GM12878 (cell line): ENCODE data around the gene CLBA1.

Experiments used
- ATF2 ChIP-seq: IDR thresholded peaks from 2 replicates; pipeline ENCODE4 v1.6.1; 2012; ENCODE audit warnings: low read length, inconsistent platforms
- CBFB ChIP-seq: IDR thresholded peaks from 2 replicates; pipeline ENCODE4 v1.6.1; 2016; ENCODE audit warnings: antibody characterized with exemption, low read depth
- CTCF ChIP-seq, 3 experiments: IDR thresholded peaks in 2 of 3; conservative IDR thresholded peaks in 1 of 3; 2 replicates each; pipeline ENCODE4 v1.5.1; 2011; ENCODE audit warnings: low read depth in 3 of 3, low read length in 3 of 3, mild to moderate bottlenecking in 3 of 3, control low read depth in 2 of 3, moderate library complexity in 2 of 3, inconsistent platforms in 1 of 3, mixed read lengths in 1 of 3; ENCODE audit not compliant: control insufficient read depth in 2 of 3, insufficient read depth in 1 of 3; ENCODE audit errors: extremely low read depth in 1 of 3
- PML ChIP-seq: IDR thresholded peaks from 2 replicates; pipeline ENCODE4 v1.6.1; 2012; ENCODE audit warnings: low read length, inconsistent platforms
- RUNX3 ChIP-seq: IDR thresholded peaks from 2 replicates; pipeline ENCODE4 v1.6.1; 2012; ENCODE audit warnings: low read length, inconsistent platforms
- TAF1 ChIP-seq: IDR thresholded peaks from 2 replicates; pipeline ENCODE4 v1.6.1; 2011; ENCODE audit warnings: mild to moderate bottlenecking, low read depth, low read length, borderline replicate concordance

- TF ChIP-seq TAF1 (no peak), CBFB (no peak), CTCF (IDR thresholded peaks at IDR 0.05 in 2 of 3, conservative IDR thresholded peaks at IDR 0.05 in 1 of 3; ENCODE audit: control insufficient read depth in 2 of 3, extremely low read depth in 1 of 3, insufficient read depth in 1 of 3, low read depth in 3 of 3, low read length in 3 of 3) (no peak), ATF2 (no peak), RUNX3 (no peak), PML (no peak)
Measured at GRCh38 chr14:104989236-104989950, 3.8 kb downstream of the CLBA1 start.
